ENCODE results near the gene SGCA.

SGCA gene

DNA sequence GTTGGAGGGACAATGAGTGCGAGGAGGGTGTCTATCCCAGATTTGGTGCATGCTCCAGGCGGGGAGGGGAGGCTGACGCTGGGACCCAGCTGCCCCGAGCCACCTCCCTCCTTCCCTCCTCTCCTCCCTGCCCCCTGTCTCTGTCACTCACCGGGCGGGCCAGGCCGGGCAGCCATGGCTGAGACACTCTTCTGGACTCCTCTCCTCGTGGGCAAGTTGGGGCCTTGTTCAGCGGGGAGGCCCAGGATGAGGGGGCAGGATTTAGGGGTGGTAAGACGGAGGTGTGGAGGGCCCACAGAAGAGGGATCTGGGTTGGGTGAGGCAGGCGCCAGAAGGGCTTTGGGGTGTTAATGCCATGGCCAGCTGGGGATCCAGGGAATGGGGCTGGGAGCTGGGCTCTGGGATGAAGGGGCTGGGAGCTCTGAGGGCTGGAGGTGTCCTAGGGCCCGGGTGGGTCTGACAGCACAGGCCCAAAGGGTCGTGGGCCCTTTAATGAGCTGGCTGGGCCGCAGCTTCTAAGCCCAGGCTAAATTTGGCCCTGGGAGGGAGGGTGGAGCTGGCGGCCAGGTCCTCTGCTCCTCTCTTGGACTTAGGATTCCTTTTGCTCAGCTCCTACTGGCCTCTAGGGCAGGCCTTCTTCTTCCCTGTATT lies at the start of gene SGCA:
Gene SGCA, plus strand, starts transcription at position 139 of the 651 bp plus-strand sequence. Its CDS starts 36 bp downstream, at position 175.
- no peak for DNase-seq (ENCODE audit: low read depth in 2 of 2)

DNA sequence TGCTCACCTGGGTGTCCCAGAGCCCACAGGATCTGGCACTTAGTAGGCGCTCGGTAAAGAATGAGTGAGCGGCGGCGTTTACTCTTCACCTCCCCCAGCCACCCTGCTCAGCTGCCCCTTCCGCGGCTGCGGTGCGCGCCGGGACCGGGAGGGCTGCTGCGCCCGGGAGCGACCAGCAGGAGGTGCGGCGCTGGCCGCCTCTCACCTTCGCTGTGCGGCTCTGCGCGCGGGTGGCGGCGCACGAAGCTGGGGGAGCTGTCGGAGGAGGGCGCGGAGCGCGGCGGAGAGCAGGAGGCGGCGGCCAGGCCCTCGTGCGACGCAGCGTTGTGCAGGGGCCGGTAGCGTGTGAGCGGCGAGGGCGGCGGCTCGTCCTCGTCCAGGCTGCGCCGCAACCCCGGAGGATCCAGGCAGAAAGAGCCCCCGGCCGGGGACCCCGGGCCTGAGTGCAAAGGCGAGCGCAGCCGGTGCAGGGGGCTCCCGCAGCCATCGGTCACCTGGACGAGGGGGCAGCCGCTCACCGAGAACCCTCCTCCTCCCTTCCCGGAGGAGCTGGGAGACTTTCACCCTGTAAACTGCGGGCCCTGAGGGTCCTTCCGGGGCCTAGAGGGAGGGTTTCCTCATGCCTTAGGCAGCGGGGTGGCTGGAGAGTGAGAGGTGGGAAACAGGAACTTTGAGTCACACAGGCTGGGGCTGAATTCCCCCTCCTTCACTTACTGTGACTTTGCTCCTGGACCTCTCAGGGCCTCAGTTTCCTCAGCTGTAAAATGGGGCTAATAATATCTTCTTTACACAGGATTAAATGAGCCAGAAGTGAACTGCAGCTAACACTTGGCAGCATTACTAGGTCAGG lies 48.4 kb upstream of the SGCA start:
- peak; percentile 27 to 46 for DNase-seq (ENCODE audit: low read depth in 2 of 2)

DNA sequence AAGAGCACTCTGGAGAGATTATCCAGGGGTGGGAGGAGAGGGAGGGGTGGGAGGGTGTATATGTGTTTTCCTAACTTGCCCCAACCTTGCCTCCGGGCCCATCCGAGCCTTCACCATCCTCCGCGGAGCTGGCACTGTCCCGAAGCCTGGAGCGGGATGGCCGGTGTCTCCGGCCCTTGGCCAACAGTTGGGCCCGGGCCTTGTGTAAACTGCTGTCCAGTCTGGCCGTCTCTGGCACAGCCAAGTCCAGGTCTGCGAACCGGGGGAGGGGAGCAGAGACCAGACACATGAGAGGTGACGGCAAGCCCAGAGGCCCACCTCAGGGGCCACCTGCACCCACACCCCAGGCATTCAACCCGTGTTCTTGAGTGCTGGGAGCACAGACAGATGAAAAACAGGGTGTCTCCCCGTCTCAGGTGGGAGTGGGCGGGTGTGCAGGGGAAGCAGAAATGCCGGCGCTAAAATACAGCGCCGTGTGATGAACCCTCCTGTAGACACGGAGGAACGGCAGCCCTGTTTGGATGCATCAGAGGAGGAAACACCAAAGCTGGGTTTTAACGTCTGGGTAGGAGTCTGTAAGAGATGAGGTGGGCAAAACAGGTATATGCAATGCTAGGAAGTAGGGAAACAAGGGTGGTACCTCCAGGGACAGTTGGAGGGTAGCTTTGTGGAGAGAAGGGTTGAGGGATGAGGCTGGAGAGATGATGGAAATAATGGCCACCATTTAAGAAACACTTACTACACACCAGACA lies 47.6 kb upstream of the SGCA start:
- no peak for DNase-seq (ENCODE audit: low read depth in 2 of 2)

DNA sequence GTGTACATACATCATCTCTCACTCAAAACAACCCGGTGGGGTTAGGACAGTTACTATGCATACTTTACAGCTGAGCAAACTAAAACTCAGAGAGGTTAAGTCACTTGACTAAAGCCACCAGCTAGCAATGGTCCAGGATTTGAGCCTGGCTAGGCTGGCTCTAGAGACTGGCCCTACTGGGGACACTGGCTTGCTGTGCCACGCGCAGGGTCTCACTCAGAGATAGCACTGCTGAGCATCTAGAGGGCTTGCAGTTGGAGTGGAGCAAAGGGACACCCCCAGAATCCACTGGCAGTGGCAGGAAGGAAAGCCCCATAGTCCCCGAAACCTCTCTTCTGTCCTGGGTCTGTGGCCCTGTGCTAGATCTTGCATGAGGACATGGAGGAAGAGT lies 47.0 kb upstream of the SGCA start:
- DNase-seq (ENCODE audit: low read depth in 2 of 2), result no peak

DNA sequence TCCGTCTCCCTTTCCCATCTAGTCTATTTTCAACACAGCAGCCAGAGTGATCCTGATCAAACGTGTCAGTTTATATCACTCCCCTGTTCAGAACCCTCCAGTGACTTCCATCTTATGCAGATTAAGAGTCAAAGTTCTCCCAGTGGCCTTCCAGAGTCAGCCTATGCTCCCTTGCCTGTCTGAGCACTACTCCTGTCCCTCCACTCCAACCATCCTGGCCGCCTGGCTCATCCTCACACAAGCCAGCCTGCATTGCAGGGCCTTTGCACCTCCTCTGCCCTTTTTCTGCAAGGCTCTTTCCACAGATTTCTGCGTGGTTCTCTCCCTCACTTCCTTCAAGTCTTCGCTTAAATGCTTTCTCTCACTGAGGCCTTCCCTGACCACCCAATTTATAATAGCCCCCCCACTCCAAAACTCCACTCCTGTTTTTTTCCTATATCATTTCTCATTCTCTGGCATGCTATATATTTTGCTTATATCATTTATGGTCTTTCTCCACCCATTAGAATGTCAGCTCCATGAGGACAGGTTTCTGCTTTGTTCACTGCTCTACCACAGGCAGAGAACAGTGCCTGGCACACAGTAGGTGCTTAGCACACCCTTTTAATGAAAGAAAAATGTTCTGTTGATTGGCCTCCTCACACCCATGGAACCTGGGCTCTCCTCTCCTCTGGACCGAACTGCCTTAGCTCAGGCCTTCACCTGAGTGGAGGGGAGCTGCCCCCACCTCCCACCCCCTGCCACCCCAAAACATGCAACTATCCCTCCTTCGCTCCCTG lies 45.1 kb upstream of the SGCA start:
- DNase-seq (ENCODE audit: low read depth in 2 of 2), result no peak

DNA sequence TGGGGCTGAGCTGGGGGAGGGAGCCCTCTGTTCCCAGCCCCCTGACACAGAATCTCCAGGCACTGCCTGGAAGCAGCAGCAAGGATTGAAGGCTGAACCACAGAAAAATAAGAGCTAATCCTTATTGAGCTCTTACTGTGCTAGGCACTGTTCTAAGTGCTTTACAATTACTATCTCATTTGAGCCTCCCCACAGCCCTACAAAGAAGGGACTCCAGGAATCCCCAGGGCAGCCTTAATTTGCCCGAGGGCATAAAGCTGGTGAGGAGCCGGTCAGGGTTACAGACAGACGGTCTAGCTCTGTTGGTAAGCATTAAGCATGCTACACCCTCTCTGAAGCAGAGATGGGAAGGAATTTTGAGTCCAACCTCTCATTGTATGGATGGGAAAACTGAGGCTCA lies 42.9 kb upstream of the SGCA start:
- no peak for DNase-seq (ENCODE audit: low read depth in 2 of 2)

DNA sequence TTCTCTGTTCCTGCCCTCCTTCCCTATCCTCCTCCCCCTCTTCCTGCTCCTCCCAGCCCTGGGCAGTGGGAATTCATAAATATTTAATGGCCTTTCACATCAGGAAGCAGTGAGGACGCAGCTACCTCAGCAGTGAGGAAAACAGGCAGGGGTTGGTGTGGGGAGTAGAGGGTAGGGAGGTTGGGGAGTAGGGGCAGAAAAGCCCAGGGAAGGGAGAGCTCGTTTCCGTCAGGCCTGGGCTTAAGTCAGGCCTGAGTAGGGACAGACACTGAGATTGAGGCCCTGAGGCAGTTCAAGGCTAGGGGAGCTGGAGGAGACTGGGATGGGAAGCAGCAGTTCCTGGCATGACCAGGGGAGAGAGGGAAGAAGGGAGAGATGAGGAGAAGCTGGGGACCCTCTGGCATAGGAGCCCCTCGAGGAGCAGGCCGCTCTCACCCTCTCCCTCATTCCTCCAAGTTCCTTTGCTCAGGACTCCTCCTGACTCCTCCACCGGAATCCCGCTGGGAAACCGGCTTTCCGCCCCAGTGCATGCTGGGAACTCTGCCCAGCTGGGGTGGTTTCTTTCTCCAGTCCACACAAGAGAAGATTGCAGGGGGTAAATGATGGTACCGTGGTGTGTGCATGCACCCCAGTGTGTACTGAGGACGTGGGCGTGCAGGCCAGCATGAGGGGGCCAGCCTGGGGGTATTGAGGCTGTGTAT lies 42.0 kb upstream of the SGCA start:
- DNase-seq (ENCODE audit: low read depth in 2 of 2), result no peak

DNA sequence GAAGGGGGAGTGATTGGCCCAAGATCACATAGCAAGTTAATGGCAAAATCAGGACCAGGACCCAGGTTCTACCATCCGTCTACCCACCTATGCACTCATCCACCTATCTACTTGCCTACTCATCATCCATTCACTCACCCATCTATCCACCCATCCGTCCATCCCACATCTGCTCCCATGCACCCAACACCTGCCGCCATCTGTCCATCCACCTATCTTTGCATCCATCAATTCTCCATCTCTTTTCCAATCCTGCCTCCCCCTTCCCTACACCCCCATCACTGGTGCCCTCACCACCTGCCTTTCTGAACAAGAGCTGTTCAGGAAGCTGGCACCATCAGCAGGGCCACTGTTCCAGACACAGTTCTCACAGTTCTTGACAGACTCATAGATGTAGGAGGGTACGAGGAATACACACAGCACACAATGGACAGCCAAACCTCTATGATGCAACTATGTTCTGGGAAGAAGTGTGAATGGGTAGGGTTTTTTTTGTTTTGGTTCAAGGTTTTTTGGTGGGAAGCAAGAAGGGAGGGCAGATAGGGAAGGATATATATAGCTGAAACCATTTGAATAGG lies 40.3 kb upstream of the SGCA start:
- no peak for DNase-seq (ENCODE audit: low read depth in 2 of 2)

DNA sequence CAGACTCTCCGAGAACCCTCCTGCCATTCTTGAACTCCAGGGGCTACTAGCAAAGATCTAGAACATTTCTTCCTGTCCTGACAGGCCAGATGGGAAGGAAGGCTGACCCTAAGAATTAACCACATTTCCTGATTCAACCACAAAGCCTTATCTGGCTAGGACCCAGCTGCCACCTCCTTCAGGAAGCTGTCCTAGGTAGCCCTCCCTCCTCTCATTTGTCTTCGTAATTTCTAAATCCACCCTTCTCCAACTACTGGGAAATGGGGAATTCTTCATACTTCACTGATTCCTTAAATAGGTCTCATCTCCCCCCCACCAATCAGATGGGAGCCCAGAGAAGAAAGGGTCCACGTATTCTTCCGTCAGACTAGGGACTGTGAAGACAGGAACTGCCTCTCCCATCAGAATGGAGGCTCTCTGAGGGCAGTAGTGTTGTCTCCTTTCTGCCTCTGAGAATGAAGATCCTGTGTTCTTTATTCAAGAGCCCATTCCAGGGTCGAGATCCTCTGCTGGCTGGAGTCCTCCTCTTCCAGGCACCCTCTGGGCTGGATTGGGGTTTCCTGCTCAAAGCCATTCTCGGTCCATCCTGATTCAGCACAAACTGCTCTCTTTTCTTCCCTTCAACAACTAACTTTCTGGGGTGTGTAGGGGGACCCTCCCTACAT lies 38.0 kb upstream of the SGCA start:
- no peak for DNase-seq (ENCODE audit: low read depth in 2 of 2)

DNA sequence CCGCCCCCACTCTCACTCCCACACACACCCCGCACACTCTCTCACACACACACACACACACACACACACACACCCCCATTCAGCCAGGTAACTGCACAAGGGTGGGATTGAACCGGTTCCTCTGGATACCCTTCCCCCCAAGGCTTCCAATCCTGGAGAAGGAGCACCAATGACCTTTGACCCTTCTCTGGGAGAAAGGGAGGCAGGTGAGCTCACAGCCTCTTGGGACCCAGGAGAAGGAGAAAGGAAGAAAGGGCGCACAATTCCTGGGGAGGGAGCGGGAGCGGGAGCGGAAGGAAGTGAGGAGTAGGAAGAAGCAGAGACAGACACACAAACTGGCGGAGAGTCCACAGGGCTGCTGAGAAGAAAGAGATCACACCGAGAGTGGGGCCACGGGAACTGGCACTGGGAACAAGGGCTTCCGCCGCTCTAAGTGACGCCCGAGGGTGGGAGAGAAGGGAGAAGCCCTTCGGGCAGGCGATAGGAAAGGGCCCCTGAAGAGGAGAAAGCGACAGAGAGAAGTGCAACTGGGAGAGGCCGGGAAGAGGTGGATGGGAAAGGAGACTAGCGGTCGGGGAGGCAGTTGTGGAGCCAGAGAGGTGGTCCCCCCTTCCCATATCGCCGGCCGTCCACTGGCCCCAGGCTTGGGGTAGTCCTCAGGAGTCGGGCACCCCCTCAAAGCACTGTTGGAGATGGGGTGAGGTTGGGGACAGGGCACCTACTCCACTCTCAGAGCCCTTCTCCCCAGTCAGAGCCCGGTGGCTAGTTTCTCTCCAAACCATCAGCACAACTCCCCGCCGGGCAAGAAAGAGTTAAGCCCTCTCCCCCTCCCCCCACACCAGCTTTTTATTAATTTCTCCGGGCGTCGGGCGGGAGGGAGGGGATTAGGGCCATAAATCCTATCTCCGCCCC lies 37.1 kb upstream of the SGCA start:
- DNase-seq (ENCODE audit: low read depth in 2 of 2), result no peak

DNA sequence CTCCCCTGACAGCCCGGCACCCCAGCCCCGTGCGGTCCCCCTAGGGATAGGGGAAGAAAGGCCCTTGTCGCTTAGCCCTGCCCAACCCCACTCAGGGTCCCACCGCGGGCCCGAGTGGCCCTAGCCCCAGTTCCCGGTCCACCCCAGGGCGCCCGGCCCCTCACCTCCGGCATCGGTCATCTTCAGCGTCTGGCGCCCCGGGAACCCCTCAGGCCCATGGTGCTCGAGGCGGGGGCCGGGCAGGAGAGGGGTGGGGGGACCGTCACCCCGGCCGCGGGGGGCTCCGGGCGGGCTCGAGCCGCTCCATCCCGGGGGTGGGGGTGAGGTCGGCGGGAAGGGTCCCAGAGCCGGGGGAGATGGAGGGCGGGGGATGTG lies 36.5 kb upstream of the SGCA start:
- DNase-seq (ENCODE audit: low read depth in 2 of 2), result no peak

DNA sequence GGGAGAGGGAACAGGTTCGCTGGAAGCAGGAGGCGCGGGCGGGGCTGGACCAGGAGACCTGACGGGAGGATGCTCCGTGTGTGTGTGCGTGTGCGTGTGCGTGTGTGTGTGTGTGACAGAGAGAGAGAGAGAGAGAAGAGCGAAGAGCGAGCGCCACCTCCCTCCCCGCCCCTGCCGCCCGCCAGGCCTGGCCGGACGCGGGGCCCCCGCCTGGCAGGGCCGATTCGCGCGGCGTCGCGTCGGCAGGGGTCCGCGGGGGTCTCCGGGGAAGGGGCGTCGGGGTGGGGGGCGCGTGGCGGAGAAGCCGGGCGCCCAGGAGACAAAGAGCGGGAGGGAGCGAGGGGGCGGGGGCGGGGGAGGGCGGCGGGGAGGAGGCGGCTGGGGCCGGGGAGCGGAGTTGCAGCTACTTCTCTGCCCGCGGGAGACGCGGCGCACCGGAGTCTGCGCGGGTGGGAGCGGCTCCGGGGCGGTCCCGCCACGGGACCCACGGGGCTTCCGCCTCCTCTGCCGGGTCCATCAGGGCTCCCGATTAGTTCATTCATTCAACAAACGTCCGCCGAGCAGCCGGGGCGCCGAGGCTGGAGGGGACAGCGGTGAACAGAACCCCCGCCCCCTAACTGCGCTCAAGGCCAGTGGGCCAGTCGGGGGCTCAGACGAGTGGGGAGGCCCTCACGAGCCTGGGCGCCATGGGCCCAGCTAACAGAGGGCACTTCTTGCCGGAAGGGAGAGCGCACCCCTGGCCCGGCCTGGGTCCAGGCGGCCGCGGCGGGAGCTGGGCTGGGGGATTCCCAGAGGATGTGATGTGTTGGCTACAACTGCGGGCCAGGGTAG lies 35.9 kb upstream of the SGCA start, which contains the start of gene SAMD14:
Gene SAMD14, minus strand, starts transcription at position 433 of the 831 bp plus-strand sequence. CDS start 5,201 bp downstream, outside the sequence.
- DNase-seq (ENCODE audit: low read depth in 2 of 2), result no peak

DNA sequence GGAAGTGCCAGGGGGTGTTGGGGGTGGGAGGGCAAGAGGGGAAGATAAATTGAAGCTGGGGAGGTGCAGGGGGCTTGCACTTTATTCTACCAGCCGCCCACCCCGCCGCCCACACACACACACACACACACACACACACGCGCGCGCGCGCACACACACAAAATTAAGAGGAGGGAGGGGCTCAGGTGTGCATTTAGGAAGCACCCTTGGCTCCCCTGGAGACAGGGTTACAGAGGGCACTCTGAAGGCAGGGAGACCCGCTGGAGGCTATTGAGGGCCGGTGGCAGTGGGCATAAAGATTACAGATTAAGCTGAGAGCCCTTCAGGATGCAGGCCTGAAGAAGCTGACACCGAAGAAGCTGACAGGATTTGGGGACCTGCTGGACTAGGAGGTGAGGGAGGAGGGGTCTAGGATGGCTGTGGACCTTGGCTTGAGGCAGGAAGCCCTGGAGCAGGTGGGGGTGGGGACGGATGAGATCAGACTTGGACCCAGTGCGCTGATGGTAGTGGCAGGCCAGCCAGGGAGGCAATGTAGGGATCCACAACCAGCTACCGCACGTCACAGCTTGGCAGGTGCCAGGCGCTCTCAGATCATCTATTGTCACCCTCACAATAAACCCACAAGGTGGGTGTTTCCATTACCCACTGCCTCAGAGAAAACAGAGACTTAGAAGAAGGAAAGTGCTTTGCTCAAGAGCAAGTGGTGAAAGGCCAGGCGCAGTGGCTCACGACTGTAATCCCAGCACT lies 35.1 kb upstream of the SGCA start:
- DNase-seq (ENCODE audit: low read depth in 2 of 2), result no peak

DNA sequence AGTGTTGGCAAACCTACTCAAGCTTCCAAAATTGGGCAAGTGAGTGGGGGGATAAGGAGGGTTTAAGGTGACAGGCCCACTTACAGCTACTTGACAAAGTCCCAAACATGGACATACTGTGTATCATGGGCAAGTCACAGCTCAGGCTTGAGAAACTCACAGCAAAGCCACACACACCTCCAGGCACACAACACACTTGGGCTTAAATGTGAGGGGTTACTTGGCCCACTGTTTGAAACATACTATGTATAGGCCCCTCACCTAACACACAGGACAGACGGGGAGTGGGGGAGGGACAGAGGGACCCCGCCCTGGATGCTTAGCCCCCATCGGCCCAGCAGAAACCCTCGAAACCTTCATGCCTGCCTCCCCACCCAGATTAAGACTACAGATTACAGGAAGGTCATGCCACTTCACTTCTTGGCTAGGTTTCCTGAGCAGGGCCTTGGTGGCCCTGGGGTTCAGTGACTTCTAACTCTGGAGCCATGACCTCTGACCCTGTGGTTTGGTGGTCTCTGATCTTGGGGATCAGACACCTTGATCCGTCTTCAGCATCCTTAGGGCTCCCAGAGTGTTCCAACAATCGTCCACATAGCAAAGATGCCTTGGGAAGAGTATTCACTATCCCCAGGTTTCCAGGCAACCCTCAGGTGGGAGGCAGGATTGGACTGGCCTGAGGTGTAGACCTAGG lies 33.6 kb upstream of the SGCA start:
- DNase-seq (ENCODE audit: low read depth in 2 of 2), result no peak

DNA sequence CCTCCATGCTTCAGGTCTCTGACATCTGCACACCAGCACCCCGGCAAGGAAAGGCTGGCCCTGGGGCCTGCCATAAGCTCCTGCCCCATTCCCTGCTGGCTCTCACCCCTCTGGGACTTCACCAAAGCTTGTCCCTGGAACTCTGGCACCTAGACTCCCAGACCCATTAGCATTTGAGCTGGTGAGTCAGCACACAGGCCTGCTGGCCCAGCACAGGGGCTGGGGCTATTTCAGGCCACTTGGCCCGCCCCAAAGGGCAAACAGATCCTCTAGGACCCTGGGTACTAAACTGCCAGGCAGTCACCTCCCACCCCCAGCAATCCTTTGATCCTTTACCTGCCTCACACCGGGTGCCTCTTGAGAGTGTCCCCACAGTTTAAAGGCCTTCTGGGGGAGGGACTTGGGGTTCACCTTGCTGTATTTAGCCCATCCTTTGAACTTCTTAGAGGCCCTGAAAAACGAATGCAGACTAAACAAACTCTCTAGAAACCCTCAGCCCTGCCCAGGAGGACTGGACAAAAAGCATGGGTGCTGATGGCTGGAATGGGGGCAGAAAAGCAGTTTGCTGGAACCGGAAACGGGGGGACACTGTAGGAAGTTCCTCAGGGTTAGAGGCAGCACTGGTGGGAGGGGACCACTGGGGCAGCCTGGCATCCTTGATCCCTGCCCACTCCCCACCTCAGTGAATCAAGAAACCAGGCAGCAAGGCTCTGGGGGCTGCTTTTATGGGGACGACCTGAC lies 32.6 kb upstream of the SGCA start:
- DNase-seq (ENCODE audit: low read depth in 2 of 2), result no peak

DNA sequence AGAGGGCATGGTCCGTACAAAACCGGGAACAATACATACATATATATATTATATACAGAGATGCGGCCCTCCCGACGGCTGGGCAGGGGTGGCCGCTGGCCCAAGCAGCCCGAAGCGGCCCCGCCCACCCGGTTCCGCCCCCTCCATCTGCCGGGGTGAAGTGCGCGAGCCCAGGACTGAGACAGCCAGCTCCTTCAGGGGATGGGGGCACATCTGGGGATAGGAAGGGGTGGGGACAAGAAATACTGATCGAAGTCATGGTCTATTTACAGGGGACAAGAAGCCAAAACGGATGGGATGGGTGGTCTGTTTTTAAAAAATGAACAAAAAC lies 32.1 kb upstream of the SGCA start:
- DNase-seq (ENCODE audit: low read depth in 2 of 2), result no peak
